AG09319 (cell line): Measurements from ENCODE around the gene ZNF724.
A peak's percentile ranks its signal among the peaks of the same experiment; 100 is the strongest.
"Not testable (repeated sequence)": the region's sequence is repeated elsewhere in the genome, so short reads cannot be mapped to it uniquely, and the experiment has no call there.

Source experiments
- DNase-seq: peaks from one replicate; pipeline ENCODE4 v3.0.0-alpha.2; 2010; ENCODE audit warnings: low read depth; ENCODE audit errors: extremely low read depth
- CTCF ChIP-seq: IDR thresholded peaks from 2 replicates; pipeline ENCODE4 v1.5.1; 2011; ENCODE audit warnings: low read depth, mild to moderate bottlenecking, inconsistent platforms, low read length, moderate library complexity

The ZNF724 gene

DNA sequence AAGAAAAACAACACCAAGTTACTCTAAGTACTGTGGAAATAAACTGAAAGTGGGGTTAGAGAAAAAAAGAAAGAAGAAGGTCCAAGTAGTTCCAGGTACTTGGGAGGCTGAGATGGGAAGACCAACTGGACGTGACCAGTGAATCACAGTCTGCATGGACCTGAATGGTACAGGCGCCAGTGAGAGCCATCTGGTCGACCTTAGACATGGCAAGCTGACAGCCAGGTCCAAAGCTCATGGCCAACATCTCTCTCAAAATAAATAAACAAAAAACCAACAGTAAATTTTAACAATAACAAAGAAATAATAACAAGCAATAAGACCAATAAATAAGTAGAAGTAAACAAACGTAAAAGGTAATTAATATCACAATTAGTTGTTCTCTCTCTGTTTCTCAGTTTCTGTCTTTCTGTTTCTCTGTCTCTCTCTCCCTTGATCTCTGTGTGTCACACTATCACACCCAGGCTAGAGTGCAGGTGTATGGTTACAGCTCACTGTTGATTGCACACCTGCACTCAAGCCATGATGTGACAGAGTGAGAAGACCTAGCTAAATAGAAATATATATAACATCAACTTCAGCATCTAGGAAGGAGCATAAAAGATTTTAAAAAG lies 31.6 kb upstream of the ZNF724 start:
- DNase-seq: no peak
- no peak for TF ChIP-seq CTCF

GRCh38 chr19:23278118-23278517 lies 27.9 kb upstream of the ZNF724 start:
- DNase-seq: not testable (repeated sequence)

DNA sequence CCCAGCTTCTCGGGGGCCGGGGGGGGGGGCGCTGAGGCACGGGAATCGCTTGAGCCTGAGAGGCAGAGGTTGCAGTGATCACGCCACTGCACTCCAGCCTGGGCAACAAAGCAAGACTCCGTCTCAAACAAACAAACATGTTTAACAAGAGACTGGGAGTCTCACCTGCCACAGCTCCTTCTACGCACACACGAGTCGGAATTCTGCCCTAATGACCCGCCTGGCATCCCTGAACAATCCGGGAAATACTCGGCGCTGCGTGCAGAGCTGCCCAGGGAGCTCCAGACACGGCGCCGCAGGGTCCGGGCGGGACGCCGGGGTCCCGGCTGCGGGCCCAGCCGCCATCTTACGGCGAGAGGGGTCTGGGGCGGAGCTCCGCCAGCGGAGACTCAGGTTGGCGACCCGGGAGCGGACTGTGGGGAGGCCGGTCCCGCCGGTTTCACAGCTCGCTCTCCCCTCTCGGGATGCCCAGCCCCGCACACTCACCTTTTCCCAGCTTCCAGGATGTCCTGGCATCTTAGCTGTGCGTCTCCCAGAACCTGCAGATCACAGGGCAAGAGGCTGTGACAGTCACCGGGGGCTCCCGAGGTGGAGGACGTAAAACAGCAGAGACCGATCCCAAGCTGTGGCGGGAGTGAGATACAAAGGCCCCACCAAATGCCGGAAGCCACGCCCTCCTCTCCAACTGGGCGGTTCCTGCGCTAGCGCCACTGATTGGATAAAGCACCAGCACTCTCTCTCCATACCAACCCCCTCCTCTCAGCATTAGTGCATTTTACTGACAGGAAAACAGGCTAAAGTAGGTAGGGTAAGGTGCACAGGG lies 23.6 kb upstream of the ZNF724 start:
- DNase-seq: peak; percentile 50
- no peak; the same call in 1 of the 2 replicates for TF ChIP-seq CTCF

- DNase-seq: no peak
- peak; percentile 12; the same call in 1 of the 2 replicates for TF ChIP-seq CTCF
These were observed 22.9 kb upstream of the ZNF724 start for GRCh38 chr19:23273022-23273589.

GRCh38 chr19:23263870-23264590 lies 13.8 kb upstream of the ZNF724 start:
- no peak for TF ChIP-seq CTCF

GRCh38 chr19:23263396-23263795 lies 13.2 kb upstream of the ZNF724 start:
- no peak for TF ChIP-seq CTCF
- DNase-seq: no peak

More at GRCh38 chr19:23263870-23264590, 13.8 kb upstream of the ZNF724 start:
- DNase-seq: no peak

- TF ChIP-seq CTCF: no peak
- no peak for DNase-seq
These were observed 12.7 kb upstream of the ZNF724 start for GRCh38 chr19:23262920-23263319.
